NCI-H2029 (cell line): Measurements from ENCODE around the gene BMERB1.
A peak's percentile ranks its signal among the peaks of the same experiment; 100 is the strongest.
"Not testable (repeated sequence)": the region's sequence is repeated elsewhere in the genome, so short reads cannot be mapped to it uniquely, and the experiment has no call there.

ENCODE experiments used
- DNase-seq: peaks from one replicate; lab custom pipeline; 2025; lab: John Stamatoyannopoulos, UW

Gene BMERB1

DNA sequence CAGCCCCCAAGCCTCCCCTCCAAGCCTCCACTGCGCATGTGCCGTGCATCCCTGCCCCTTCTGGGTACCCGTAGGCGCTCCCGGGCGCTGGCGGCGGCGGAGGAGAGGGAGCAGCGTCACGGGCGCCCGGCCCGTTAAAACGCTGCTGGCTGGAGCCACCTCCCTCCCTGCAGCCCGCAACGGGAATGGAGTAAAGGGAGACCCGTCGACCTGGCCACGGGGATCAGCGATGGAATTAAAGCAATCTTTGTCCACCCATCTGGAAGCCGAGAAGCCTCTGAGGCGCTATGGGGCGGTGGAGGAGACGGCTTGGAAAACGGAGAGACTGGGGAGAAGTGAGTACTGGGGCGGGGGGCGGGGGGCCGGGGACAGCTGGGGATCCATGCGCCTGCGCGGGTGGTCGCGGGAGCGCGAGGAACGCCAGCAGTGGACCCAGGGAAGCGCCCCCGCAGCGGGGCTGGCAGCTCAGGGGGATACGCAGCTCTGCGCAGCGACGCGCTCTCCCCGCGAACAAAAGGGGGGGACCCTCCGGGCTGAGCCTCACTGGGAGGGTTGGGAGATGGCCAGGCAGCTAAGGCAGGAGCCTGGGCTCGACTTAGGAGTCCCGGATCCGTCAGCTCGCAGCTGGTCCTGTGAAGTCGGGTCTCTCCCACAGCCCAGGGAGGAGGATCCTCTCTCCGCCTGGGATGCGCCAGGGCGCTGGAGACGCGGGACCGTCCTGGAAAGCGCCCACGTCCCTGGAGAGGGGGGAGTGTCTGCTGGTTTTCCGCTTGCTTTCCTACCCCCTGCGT lies at the start of gene BMERB1:
Gene BMERB1 (plus strand): TSS at position 164 of the 791 bp plus-strand sequence. CDS start 66 bp downstream, at position 230.
- DNase-seq: no peak

DNA sequence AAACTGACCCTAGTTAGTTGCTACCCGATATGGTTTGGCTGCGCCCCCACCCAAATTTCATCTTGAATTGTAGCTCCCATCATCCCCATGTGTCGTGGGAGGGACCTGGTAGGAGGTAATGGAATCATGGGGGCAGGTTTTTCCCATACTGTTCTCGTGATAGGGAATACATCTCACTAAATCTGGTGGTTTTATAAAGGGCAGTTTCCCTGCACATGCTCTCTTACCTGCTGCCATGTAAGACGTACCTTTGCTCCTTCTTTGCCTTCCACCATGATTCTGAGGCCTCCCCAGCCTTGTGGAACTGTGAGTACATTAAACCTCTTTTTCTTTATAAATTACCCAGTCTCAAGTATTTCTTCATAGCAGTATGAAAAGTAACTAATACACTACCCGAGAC lies 46.3 kb upstream of the BMERB1 start:
- DNase-seq: not testable (repeated sequence)

DNA sequence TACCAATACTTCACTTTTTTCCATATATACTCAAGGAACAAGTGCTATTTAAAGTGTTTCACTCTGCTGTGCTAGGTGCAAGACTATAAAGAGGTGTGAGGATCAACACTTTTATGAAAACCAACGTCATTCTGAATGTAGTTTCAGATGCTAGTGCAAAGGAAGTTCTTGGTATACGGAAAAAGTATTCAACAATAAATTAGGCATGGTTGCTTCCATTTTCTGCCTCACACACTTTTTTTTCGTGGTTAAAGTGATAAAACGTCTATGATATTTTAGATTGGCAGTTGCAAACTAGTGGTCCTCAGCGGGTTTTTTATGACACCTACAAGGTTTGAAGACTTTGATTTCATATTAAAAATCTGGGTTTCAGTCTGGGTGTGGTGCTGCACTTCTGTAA lies 44.5 kb upstream of the BMERB1 start:
- DNase-seq: not testable (repeated sequence)

DNA sequence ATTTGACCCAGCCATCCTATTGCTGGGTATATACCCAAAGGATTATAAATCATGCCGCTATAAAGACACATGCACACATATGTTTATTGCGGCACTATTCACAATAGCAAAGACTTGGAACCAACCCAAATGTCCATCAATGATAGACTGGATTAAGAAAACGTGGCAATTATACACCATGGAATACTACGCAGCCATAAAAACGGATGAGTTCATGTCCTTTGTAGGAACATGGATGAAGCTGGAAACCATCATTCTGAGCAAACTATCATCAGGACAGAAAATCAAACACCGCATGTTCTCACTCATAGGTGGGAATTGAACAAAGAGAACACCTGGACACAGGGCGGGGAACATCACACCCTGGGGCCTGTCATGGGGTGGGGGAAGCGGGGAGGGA lies 41.4 kb upstream of the BMERB1 start:
- DNase-seq: not testable (repeated sequence)

DNA sequence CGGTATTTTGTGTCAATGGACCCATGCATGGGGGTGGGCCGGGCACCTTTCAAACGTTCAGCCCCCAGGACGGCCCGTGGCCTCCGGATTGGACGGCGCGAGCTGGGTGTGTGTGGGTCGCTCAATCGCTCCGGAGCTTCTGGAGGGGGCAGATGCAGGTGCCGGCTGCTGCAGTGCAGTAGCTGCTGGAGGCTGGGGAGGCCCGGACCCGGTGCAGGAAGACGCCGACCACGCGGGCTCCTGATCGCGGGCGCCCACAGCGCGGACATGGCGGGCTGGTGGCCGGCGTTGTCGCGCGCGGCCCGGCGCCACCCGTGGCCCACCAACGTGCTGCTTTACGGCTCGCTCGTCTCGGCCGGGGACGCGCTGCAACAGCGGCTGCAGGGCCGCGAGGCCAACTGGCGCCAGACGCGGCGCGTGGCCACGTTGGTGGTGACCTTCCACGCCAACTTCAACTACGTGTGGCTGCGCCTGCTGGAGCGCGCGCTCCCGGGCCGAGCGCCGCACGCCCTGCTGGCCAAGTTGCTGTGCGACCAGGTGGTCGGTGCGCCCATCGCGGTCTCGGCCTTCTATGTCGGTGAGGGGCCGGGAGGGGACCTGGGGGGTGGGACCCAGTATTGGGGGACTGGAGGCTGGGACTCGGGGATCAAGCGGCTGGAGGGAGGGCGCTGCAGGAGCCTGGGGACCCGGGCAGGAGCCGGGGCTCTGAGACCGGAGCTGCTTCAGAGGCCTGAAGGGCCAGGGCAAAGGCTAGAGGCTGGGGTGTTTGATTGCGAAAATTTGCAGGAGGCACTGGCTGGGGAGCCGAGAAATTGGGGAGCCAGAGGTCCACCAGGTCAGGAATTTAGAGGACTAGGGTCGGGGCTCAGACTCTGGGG lies 38.5 kb upstream of the BMERB1 start, which contains the start of gene MPV17L:
Gene MPV17L (plus strand): TSS at position 124 of the 878 bp plus-strand sequence. CDS start 144 bp downstream, at position 268.
- DNase-seq: peak; percentile 37

DNA sequence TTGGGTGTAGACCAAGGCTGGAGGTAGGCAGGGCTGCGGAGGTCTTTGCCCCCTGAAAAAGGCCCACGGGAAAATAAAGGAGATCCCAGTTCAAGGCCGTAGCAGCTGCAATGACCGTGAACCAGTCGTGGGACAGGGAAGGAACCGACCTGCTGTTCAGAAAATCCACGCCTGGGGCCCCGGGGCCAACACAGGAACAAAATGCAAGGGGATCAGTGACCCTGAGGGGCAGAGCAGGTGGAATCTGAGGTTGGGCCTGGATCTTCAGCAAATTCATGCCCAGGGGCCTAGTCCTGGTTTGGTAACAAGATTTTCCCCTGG lies 37.9 kb upstream of the BMERB1 start:
- not testable (repeated sequence) for DNase-seq

DNA sequence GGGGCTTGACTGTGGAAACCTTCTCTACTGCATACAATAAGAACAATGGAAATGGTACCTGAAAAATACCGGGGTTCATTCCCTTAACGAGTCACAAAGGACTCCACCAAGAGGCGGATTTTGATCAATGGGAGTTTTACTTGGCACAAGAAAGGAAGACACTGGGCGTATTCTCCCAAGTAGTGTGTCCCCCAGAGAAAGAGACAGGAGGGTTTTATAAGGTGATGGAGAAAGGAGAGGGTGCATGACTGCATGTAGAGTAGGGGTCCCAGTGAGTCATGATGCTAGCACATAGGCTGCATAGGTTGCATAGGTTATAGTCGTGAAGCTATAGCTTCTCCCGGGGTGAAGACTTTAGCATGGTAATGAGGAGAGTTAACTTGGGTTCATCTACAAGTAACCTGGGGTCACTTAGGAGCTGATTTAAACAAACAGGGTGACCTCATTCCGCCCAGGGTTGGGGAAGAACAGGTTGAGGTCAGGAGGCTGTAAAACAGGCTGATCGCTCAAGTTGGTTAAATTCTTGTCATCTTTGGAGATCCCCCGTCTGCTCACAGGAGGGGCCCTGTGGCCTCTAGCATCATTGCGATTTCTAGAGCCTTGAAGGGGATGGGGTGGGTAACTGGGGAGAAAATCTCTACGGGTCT lies 37.3 kb upstream of the BMERB1 start:
- DNase-seq: no peak

DNA sequence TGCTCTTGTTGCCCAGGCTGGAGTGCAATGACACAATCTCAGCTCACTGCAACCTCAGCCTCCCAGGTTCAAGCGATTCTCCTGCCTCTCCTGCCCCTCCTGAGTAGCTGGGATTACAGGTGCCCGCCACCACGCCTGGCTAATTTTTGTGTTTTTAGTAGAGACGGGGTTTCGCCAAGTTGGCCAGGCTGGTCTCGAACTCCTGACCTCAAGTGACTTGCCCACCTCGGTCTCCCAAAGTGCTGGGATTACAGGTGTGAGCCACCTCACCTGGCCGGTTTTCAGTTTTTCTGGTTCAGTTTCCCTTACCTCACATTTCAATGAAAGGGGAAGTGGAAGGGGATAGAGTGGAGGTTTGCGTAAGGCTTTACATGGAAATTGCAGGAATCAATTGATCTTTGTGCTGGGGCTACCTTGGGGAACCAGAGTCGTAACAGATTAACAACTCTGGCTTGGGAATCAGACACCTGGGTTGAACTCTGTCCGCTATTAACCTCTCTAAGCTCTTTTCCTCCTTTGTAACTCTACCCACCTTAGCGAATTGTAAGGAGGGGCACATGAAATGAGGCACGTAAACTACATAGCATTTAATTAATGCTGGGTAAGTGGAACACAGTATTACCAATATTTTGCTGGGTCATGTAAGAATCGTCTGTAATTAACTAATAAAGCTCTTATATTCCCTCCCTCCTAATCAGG lies 35.6 kb upstream of the BMERB1 start:
- DNase-seq: no peak

DNA sequence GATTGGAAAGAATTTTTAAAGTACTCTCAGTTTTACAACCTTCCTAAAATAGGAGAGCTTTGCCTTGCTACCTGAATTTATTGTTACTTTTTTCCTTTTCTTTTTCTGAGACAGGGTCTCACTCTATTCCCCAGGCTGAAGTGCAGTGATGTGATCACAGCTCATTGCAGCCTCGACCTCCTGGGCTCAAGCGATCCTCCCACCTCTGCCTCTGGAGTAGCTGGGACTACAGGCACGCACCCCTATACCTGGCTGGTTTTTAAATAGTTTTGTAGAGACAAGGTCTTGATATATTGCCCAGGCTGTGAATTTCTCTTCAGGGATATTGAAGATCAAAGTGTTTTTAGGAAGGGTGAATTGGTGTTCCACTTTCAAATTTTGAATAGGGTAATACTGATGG lies 35.1 kb upstream of the BMERB1 start:
- no peak for DNase-seq

DNA sequence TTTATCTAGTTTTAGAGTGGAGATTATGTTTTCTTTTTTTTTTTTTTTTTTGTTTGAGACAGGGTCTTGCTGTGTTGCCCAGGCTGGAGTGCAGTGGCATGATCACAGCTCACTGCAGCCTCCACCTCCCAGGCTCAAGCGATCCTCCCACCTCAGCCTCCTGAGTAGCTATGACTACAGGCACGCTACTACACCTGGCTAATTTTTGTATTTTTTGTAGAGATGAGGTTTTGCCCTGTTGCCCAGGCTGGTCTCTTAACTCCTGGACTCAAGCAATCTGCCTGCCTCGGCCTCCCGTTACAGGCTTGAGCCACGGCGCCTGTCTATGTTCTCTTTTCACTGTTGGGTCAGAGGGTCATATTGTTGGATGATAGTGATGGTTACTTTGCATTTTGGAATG lies 34.1 kb upstream of the BMERB1 start:
- not testable (repeated sequence) for DNase-seq

DNA sequence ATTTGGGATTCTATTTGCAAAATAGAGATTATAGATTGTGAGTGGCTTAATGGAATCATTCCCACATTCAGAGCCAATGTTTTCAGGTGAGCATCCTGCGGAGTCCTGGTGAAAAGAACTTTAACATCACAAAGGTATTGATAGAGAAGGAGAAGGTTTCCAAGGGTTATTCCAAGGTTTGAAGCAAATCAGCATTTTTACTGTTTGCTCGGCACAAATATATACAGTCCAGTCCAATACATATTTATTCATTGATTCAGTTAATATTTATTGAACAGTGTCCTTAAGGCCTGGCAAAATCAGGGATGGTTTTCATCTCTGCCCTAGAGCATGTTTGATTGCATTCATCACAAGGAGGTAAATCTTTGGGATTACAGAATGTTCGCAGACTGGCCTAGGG lies 32.4 kb upstream of the BMERB1 start:
- no peak for DNase-seq

DNA sequence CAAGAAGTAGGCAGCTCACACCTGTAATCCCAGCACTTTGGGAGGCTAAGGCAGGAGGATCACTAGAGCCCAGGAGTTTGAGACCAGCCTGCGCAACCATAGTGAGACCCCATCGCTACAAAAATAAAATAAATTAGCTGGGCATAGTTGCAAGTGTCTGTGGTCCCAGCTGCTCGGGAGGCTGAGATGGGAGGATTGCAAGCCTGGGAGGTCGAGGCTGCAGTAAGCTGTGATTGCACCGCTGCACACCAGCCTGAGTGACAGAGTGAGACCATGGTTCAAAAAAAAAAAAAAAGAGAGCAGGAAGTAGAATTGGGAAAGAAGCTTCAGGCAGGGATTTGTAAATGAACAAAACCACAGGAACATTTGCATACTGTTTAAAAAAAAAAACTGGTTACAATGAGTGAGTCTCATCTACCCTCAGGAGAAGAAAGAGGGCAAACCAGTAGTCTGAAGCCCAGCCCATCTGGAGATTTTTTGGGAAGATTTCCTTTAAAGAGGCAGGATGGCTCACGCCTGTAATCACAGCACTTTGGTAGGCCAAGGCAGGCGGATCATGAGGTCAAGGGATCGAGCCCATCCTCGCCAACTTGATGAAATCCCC lies 30.9 kb upstream of the BMERB1 start:
- no peak for DNase-seq

DNA sequence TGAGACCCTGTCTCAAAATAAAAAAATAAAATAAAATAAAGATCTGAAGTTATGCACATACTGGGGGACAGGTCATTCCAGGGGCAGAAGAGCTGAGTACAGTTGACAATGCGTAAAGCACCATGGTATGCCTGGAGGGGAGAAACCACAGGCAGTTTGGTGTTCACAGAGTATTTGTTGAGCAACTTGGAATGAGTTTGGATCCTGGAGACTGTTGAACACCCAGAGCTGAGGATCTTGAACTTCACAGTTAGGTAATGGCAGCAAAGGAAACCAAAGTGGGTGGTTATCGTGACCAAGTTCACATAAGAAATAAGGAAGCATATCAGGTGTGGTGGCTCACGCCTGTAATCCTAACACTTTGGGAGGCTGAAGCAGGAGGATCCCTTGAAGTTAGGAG lies 30.3 kb upstream of the BMERB1 start:
- DNase-seq: not testable (repeated sequence)

DNA sequence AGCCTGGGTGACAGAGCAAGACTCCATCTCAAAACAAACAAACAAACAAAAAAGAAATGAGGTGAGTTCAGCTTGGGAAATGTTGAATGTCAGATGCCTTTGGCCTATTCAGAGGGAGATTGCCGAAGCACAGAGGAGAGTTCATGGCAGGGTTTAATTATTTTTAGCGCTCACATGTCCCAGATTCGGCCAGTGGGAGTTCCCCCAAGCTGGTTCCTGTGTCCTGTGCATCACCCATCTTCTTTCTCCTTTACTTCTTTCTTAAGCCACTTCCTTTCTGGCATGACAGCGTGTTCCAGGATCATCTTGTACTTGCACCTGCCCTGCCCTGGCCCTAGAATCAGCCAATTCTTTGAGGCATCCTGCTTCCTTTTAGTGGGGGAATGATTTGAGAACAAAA lies 29.6 kb upstream of the BMERB1 start:
- no peak for DNase-seq

DNA sequence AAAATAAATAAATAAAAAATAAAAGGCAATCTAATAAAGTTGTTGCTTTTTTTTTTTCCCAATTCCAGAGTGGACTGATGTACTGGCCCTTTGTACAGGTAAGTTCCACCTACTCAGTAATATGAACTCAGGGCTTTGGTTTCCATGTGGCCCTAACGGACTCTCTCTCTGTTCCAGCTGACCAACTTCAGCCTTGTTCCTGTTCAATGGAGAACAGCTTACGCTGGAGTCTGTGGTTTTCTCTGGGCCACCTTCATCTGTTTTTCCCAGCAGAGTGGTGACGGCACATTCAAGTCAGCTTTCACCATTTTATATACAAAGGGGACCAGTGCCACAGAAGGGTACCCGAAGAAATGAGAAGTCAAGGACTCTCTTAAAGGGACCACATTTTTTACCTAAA lies 26.6 kb upstream of the BMERB1 start:
- DNase-seq: not testable (repeated sequence)

DNA sequence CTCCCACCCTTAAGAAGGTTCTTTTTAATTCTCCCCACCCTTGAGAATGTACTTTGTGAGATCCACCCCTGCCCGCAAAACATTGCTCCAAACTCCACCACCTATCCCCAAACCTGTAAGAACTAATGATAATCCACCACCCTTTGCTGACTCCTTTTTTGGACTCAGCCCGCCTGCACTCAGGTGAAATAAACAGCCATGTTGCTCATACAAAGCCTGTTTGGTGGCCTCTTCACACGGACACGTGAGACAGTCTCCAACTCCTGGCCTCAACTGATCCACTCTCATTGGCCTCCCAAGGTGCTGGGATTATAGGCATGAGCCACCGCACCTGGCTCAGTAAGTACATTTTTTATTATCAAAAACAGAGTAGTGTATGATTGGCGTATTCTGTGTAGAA lies 24.9 kb upstream of the BMERB1 start:
- not testable (repeated sequence) for DNase-seq

DNA sequence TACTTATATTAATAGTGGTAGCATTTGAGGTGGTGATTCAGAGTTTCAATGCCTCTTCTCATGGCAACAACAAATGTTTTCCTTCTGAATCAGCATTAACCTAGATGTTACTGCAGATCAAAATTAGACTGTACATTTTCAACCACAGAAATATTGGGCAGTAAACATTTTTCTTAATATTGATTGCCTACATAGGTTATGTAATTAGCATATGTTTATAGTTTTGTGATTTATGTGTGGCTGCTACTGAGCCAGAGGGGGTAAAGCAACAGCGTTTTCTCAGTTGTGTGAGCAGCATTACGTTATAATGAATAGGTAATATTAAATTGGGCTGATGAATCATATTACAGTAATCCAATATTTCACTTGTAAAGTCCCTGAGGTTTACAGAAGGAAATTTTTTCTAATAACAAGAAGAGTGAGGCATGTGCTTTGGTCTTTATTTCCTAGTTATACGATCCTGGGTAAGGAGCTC lies 18.8 kb upstream of the BMERB1 start:
- DNase-seq: no peak

DNA sequence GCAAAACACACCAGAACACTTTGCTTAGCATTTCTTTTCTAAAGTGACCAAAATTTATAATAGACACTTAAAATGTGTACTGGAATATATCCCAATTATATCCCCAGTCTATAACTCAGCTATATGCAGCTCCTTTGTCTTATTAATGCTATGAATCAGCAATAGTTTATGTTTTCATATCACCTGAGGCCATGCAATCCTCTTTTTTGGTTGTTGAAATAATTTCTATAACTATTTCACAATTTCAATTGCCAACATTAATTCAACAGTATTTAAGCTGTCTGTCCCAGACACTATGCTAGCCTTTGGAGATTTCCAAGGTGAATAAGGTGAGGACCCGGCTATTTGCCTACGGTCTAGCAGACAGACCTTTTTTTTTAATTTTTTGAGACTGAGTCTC lies 17.2 kb upstream of the BMERB1 start:
- DNase-seq: no peak

DNA sequence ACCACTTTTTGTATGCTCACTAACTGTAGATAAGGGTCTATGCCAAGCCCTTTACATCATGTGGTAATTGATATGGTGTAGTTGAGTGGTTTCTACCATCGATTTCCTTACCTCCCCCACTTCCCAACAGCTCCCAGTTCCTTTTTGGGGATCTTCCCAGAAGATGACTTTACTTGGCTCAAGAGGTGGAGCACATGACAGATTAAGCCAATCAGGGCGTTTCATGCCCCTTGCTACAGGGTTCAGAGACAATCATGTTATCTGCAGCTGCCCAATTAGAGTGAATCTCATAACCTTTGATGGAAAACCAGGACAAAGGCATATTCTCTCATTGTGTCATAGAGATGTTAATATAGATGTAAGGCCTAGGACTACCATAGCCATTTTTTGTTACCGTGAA lies 16.2 kb upstream of the BMERB1 start:
- no peak for DNase-seq

DNA sequence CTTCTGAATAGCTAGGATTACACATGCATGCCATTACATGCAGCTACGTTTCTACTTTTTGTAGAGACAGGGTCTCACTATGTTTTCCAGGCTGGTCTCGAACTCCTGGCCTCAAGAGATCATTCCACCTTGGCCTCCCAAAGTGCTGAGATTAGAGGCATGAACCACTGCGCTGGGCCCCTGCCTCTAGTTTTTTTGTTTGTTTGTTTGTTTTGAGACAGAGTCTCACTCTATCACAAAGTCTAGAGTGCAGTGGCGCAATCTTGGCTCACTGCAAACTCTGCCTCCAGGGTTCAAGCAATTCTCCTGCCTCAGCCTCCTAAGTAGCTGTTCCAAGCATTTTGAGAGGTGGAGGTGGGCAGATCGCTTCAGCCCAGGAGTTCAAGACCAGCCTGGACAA lies 12.7 kb upstream of the BMERB1 start:
- DNase-seq: not testable (repeated sequence)

DNA sequence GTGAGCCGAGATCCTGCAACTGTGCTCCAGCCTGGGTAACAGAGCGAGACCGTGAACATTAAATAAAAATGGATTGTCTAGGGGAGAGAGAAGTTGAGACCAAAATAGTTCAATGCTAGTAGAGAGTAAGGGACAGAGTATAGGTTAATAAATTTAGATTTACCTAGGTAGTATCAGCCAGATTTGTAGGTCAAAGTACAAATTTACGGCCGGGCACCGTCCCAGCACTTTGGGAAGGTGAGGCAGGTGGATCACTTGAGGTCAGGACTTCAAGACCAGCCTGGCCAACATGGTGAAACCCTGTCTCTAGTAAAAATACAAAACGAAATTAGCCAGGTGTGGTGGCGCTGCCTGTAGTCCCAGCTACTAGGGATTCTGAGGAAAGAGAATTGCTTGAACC lies 12.2 kb upstream of the BMERB1 start:
- no peak for DNase-seq
